Inflammatory macrophage treated with lipopolysaccharide for 4 hours (primary cell): ENCODE results near the gene PCBP3.
"Not testable (repeated sequence)": the region's sequence is repeated elsewhere in the genome, so short reads cannot be mapped to it uniquely, and the experiment has no call there.

Experiments used
- DNase-seq: peaks from one replicate; pipeline ENCODE4 v3.0.0-alpha.2; 2020

Gene PCBP3

GRCh38 chr21:45643021-45643980 lies at the start of gene PCBP3:
Gene PCBP3 (plus strand): TSS chr21:45643725. CDS start chr21:45850086, 206,361 bp downstream.
- DNase-seq, result peak; percentile 96

- no peak for DNase-seq
These were observed 48.6 kb upstream of the PCBP3 start for GRCh38 chr21:45594721-45595489.

- DNase-seq, result no peak
These were observed 47.8 kb upstream of the PCBP3 start for GRCh38 chr21:45595574-45596295.

DNA sequence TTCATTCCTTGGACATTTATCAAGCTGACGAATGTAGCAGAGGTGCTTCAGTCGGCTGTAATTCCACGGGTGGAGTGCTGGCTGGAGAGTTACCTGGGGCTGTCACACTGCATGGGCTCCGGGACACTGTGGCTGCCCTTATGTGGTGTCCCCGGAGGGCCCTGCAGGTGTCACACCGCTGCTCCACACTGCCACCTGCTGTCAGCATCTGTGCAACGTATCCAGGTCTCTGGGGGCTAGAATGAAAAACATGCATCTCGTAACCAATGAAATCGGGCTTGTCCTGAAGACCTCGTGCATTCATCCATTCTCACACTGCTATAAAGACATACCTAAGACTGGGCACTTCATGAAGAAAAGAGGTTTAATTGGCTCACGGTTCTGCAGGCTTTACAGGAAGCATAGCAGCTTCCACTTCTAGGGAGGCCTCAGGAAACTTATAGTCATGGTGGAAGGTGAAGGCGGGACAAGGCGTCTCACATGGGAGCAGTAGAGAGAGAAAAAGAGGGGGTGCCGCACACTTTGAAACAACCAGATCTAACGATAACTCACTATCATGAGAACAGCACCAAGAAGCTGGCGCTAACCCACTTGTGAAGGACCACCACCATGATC lies 46.7 kb upstream of the PCBP3 start:
- DNase-seq, result peak; percentile 59

GRCh38 chr21:45598109-45598508 lies 45.4 kb upstream of the PCBP3 start:
- DNase-seq, result no peak

GRCh38 chr21:45598666-45599065 lies 44.9 kb upstream of the PCBP3 start:
- DNase-seq, result no peak

GRCh38 chr21:45599146-45599581 lies 44.4 kb upstream of the PCBP3 start:
- DNase-seq, result no peak

DNA sequence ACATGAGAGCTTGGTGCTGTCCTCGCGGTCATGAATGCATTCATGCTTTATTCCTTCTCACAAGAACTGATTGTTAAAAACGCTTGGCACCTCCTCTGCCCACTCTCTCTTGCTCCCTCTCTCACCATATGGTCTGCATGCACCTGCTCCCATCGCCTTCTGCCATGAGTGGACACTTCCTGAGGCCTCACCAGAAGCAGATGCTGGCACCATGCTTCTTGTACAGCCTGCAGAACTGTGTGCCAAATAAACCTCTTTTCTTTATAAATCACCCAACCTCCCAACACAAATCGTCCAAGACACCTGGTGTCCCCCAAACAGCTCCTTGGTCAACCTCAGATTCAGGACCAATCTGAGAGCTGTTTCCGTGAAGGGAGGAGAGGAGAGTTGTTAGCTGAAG lies 43.3 kb upstream of the PCBP3 start:
- no peak for DNase-seq

DNA sequence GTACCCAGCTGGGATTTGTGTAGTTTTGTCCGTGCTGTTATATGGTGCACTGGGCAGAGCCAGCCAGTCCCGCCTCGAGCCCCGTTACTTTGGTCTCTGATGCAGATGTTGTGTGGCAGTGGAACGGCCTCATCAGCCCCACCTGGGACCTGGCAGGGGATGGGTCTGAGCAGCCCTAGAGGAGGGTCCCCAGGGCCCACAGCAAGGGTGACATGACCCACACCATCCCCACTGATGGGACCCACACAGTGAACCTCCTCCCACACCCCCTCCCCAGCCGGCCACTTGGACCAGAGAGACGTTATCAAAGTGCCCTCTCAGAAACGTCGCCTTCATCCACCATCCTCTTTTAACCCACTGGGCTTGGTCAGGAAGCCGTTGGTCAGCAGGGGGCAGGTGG lies 42.0 kb upstream of the PCBP3 start:
- no peak for DNase-seq

GRCh38 chr21:45602106-45602505 lies 41.4 kb upstream of the PCBP3 start:
- no peak for DNase-seq

- DNase-seq, result no peak
These were observed 40.0 kb upstream of the PCBP3 start for GRCh38 chr21:45603481-45603880.

DNA sequence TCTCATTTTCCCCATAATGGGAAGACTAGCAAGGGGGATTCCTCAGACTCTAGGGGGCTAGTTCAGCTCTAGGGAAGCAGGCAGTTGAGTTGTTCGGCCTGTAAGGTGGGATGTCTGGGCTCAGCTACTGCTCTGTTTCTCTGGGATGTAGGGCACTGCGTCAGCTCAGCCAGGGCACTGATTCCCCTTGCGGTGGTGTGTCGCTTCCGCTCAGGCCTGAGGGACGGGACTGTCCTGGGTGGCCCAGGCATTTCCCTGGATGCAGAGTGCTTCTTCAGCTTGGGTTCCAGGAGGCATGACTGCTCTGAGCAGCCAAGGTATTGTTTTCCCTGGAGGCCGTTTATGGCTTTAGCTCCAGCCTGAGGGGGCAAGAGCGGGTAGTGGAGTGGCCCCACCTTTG lies 38.8 kb upstream of the PCBP3 start:
- DNase-seq, result not testable (repeated sequence)

DNA sequence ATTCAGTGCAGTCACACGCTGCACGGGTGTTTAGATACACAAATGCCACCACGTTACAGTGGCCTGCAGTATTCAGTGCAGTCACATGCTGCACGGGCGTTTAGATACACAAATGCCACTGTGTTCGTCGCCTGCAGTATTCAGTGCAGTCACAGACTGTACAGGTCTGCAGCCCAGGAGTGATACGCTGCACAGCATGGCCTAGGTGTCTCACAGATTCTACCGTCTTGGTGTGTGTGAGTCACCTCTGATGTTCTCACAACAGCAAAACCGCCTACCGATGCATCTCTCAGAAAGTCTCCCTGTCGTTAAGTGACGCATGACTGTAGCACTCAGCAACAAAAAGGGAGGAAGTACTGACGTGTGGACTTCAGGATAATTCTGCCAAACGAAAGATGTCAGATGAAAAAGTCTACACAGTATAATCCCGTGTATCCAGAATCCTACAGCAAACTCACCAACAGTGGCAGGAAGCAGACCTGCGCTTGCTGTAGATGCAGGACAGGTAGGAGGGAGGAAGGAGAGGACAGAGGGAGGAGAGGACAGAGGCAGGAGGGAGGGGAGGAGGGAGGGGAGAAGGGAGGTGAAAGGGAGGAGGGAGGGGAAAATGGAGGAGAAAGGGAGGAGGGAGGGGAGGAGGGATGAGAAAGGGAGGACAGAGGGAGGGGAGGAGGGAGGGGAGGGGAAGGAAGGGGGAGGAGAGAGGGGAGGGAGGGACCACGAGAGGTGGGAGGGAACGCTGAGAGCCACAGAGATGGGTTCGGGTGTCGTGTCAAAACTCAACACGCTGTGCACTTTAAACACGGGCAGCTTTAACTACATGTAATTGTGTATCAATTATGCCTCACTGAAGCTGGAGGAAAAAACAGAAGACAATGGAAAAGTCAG lies 36.3 kb upstream of the PCBP3 start:
- no peak for DNase-seq

- DNase-seq, result no peak
These were observed 35.6 kb upstream of the PCBP3 start for GRCh38 chr21:45607909-45608295.

- not testable (repeated sequence) for DNase-seq
These were observed 34.6 kb upstream of the PCBP3 start for GRCh38 chr21:45608747-45609470.

DNA sequence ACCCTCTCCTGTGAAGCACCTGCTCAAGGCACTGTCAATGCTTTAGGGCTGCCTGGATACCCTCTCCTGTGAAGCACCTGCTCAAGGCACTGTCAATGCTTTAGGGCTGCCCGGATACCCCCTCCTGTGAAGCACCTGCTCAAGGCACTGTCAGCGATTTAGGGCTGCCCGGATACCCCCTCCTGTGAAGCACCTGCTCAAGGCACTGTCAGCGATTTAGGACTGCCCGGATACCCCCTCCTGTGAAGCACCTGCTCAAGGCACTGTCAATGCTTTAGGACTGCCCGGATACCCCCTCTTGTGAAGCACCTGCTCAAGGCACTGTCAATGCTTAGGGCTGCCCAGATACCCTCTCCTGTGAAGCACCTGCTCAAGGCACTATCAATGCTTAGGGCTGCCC lies 33.9 kb upstream of the PCBP3 start:
- not testable (repeated sequence) for DNase-seq

- no peak for DNase-seq
These were observed 32.2 kb upstream of the PCBP3 start for GRCh38 chr21:45611296-45611695.

GRCh38 chr21:45611939-45612664 lies 31.4 kb upstream of the PCBP3 start:
- no peak for DNase-seq

DNA sequence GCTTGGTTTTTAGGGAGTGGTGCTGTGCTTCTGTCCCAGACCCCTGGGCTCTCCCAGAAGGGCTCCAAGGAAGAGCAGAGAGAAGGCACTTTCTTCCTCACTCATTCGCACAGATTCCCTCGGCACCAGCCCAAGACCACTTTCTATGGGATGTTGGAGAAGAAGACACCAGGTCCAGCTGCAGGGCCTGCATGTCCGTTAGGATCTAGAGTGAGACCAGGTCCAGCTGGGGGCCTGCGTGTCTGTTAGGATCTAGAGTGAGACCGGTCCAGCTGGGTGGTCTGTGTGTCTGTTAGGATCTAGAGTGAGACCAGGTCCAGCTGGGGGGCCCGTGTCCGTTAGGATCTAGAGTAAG lies 30.9 kb upstream of the PCBP3 start:
- not testable (repeated sequence) for DNase-seq

DNA sequence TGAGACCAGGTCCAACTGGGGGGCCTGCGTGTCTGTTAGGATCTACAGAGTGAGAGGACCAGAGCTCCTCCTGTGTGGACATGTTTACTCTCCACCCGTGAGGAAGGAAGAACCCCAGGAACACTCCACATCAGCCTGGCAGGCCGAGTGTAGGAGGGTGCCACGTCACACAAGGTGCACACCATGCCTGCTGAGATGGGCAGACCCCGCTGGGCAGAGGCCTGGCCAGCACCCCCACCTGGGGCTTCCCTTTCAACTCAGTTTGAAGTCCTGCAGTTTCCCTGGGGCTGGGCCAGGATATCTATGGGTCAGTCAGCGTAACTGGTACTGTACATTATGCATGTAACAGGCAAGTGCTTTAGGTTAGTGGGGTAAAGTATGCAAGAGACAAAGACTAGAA lies 30.1 kb upstream of the PCBP3 start:
- DNase-seq, result no peak
